Fibroblast of the aortic adventitia (primary cell): ENCODE results near the gene NUP153. TPM values are rescaled to one million over a fixed set of nuclear protein-coding genes. Genes with fewer than 3 reads are reported as not detected.
A peak's percentile ranks its signal among the peaks of the same experiment; 100 is the strongest.

ENCODE experiments used
- DNase-seq: peaks from one replicate; pipeline ENCODE4 v3.0.0-alpha.2; 2010; ENCODE audit warnings: low read depth
- H3K4me3 ChIP-seq: 2 replicates; pipeline ENCODE4 v1.5.1; 2011; ENCODE audit warnings: low read depth, mild to moderate bottlenecking, control low read depth, low read length, moderate library complexity
- total RNA-seq: library from RNA; depleted of rRNA; stranded (reverse); fragments of >200 nt; gene quantifications from 2 replicates; pipeline ENCODE4 v1.2.3, GENCODE V29; 2012; ENCODE audit warnings: low replicate concordance
- TF ChIP-seq, protein P1 (sequence below): IDR thresholded peaks from 2 replicates; pipeline ENCODE4 v1.5.1; 2011; ENCODE audit warnings: mild to moderate bottlenecking, low read length, control low read depth, inconsistent platforms; ENCODE audit not compliant: insufficient read depth

Gene NUP153
- total RNA-seq, 1 donor = 47.5 TPM

DNA sequence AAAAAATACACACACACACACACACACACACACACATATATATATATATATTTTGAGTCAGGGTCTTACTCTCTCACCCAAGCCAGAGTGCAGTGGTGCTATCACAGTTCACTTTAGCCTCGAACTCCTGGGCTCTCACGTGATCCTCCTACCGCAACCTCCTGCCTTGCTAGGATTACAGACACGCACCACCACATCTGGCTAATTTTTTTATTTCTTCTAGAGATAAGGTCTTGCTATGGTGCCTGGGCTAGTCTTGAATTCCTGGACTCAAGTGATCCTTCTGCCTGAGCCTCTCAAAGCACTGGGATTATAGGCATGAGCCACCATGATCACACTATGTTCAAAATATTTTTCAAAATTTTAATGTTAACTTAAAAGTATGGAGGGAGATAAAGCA lies 43.5 kb downstream of the NUP153 start:
- no peak for DNase-seq
- no peak overlapping the region for H3K4me3 ChIP-seq
- TF ChIP-seq, protein P1, sequence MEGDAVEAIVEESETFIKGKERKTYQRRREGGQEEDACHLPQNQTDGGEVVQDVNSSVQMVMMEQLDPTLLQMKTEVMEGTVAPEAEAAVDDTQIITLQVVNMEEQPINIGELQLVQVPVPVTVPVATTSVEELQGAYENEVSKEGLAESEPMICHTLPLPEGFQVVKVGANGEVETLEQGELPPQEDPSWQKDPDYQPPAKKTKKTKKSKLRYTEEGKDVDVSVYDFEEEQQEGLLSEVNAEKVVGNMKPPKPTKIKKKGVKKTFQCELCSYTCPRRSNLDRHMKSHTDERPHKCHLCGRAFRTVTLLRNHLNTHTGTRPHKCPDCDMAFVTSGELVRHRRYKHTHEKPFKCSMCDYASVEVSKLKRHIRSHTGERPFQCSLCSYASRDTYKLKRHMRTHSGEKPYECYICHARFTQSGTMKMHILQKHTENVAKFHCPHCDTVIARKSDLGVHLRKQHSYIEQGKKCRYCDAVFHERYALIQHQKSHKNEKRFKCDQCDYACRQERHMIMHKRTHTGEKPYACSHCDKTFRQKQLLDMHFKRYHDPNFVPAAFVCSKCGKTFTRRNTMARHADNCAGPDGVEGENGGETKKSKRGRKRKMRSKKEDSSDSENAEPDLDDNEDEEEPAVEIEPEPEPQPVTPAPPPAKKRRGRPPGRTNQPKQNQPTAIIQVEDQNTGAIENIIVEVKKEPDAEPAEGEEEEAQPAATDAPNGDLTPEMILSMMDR = no peak

DNA sequence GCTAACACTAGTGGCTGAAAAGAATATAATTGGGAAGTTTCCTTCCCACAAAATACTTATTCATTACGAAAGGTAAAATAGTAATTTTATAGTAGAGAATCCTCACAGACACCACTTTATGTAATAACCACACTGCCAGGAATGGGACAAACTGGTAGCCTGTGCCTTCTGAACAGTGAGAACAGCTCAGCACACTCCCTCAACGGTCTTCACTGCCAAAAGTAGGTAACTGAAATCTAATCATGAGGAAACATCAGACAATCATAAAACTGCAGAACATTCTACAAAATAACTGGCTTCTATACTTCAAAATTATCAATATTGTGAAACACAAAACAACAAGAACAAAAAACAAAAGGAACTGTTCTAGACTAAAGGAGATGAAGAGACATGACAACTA lies 44.1 kb downstream of the NUP153 start:
- no peak for DNase-seq
- TF ChIP-seq, protein P1 = no peak
- no peak overlapping the region for H3K4me3 ChIP-seq

DNA sequence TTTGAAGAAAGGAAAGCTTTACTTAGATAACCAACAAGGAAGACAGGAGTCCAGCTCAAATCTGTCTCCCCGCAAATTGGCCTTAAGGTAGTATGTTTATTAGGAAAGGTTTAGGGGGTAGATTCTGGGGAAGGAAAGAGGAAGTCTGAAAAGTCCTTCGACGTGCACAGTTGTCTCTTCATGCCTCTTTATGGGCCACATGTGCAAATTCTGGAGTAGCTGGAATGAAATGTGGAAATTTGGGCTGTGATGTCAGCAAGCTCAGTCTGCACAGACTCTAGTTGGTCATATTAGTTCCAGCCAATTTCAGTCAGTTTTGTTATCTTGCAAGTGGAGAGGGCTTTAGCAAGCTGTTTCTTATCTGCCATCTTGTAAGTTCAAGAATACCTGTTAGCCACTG lies 50.1 kb downstream of the NUP153 start:
- TF ChIP-seq, protein P1 = no peak
- H3K4me3 ChIP-seq = no peak overlapping the region
- peak; percentile 20 for DNase-seq

DNA sequence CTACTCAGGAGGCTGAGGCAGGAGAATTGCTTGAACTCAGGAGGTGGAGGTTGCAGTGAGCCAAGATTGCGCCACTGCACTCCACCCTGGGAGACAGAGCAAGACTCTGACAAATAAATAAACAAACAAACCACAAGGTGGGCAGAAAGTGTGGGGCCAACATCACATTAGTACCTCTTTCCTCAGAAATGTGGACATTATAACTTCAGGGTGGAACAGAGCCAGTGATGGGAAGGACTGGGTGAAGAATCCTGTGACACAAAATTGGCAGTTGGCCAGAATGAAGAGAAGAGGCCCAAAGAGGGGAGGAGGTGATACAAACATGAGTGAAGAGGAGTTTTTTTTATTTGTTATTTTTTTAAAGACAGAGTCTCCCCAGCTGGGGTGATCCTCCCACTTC lies 50.6 kb downstream of the NUP153 start:
- H3K4me3 ChIP-seq = no peak overlapping the region
- no peak for DNase-seq
- TF ChIP-seq, protein P1 = no peak

DNA sequence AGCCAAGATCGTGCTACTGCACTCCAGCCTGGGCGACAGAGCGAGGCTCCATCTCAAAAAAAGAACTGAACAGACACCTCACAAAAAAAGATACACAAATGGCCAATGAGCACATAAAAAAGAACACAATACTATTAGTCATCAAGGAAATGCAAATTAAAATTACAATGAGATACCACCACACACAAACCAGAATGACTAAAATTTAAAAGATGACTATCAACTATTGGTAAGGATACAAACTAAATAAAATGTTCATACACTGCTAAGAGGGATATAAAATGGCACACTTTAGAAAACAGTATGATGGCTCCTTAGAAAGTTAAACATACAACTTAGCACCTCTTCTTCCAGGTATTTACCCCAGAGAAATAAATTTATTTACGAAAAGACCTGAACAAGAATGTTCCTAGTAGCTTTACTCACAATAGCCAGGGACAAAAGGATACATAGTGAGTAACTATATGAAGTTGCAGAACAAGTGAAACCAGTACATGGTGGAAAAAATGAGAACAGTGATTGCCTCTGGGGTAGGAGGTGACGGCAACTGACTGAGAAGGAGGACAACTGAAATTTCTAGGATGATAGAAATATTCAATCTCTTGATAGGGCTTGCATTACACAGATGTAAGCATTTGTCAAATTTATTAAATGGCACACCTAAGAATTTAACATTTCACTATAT lies 53.4 kb downstream of the NUP153 start:
- TF ChIP-seq, protein P1 = no peak
- DNase-seq = no peak
- no peak overlapping the region for H3K4me3 ChIP-seq

DNA sequence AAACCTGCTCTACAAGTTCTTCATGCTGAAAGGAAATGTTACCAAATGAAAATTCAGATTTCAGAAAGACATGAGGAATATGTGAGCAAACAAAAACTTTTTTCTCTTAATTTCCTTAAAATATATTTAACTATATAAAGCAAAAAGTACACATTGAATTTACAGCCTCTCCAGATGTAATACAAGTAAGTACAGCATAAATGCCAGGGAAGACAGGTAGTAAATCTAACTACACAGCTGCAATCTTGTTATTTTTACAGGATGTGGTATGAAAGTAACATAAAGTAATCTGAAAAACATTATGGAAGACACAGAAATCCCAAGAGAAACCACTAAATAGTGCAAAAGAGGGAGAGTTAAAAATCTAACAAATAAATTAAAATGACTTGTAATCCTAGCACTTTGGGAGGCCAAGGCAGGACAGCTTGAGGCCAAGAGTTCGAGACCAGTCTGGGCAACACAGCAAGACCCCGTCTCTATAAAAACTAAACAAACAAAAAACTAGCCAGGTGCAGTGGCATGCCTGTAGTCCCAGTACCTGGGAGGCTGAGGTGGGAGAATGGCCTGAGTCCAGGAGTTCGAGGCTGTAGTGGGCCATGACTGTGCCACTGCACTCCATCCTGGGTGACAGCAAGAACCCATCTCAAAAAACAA lies 55.9 kb downstream of the NUP153 start:
- TF ChIP-seq, protein P1 = no peak
- no peak for DNase-seq
- no peak overlapping the region for H3K4me3 ChIP-seq
